ENCODE measurements around the gene GALNT2.

GRCh38 chr1:230125141-230125540 is 58.1 kb downstream of the GALNT2 start:
- TF ChIP-seq CTCF (IDR thresholded peaks at IDR 0.05; ENCODE audit: low read depth, low read length, missing input control) (no peak), RAD21 (IDR thresholded peaks at IDR 0.05) (no peak), SP1 (IDR thresholded peaks at IDR 0.05) (no peak), TAF1 (conservative IDR thresholded peaks at IDR 0.05) (no peak), REST (IDR thresholded peaks at IDR 0.05) (no peak), MAX (IDR thresholded peaks at IDR 0.05) (no peak), HNF4A (conservative IDR thresholded peaks at IDR 0.05) (no peak)
